Loucy (cell line): ENCODE data around the gene DPM2.

Experiments
- CTCF ChIP-seq: fragments of 200-600 bp; sonication (generic); conservative IDR thresholded peaks from 2 replicates; pipeline ENCODE4 v1.5.1; 2014; ENCODE audit warnings: mild to moderate bottlenecking, antibody characterized with exemption, low read length
- EZH2phosphoT487 ChIP-seq: fragments of 200-600 bp; IDR thresholded peaks from 2 replicates; pipeline ENCODE4 v1.6.1; 2018; ENCODE audit warnings: antibody characterized with exemption, mild to moderate bottlenecking, moderate library complexity, borderline replicate concordance

- no peak for TF ChIP-seq CTCF
- TF ChIP-seq EZH2phosphoT487, result no peak
Measured at GRCh38 chr9:127924736-127925444, 12.8 kb downstream of the DPM2 start.
